PC-3 (cell line): ENCODE results near the gene TSPAN33. TPM values are rescaled to one million over a fixed set of nuclear protein-coding genes. Genes with fewer than 3 reads are reported as not detected.
"Not testable (repeated sequence)": the region's sequence is repeated elsewhere in the genome, so short reads cannot be mapped to it uniquely, and the experiment has no call there.

ENCODE experiments used
- ATAC-seq: fragments of 200-7000 bp; cut with Tn5 transposase; 2 replicates; pipeline ENCODE4 v1.9.1; 2020; ENCODE audit warnings: mild to moderate bottlenecking, moderate library complexity
- BruUV-seq: library from RNA; stranded (reverse); fragments of 400-500 nt; replicated peaks from 2 replicates; lab custom pipeline; 2021; lab: Mats Ljungman, UMichigan
- CTCF ChIA-PET: fragments of 300-600 bp; sonication (Branson Sonifier 250); formaldehyde crosslinking; loops from one replicate; lab custom pipeline; 2022; ENCODE audit warnings: antibody characterized with exemption; lab: Charles Lee
- POLR2A ChIA-PET: fragments of 300-600 bp; sonication (Branson Sonifier 250); formaldehyde crosslinking; loops from one replicate; lab custom pipeline; 2022; ENCODE audit warnings: antibody characterized with exemption; ENCODE audit not compliant: unreplicated experiment; lab: Charles Lee
- DNase-seq: peaks from one replicate; pipeline ENCODE4 v3.0.0-alpha.2; 2015
- H2AFZ ChIP-seq: fragments of 300-600 bp; sonication (generic); 2 replicates; pipeline ENCODE4 v1.6.0; 2016; ENCODE audit warnings: antibody characterized with exemption, low read length
- H3F3A ChIP-seq: fragments of 300-600 bp; sonication (generic); one replicate; pipeline ENCODE4 v1.6.0; 2017; ENCODE audit warnings: antibody characterized with exemption, low read length, control low read depth, mild to moderate bottlenecking; ENCODE audit not compliant: unreplicated experiment
- H3K27ac ChIP-seq: fragments of 300-600 bp; sonication (generic); 2 replicates; pipeline ENCODE4 v1.5.1; 2016; ENCODE audit warnings: mild to moderate bottlenecking, low read length
- H3K27me3 ChIP-seq: fragments of 300-600 bp; sonication (generic); 2 replicates; pipeline ENCODE4 v1.6.1; 2016; ENCODE audit warnings: low read length, mixed read lengths
- H3K36me3 ChIP-seq: fragments of 300-600 bp; sonication (generic); 2 replicates; pipeline ENCODE4 v1.6.1; 2016; ENCODE audit warnings: low read depth, mixed run types, low read length, mixed read lengths
- H3K4me1 ChIP-seq: fragments of 300-600 bp; sonication (generic); 2 replicates; pipeline ENCODE4 v1.5.1; 2016; ENCODE audit warnings: low read length; ENCODE audit not compliant: insufficient read depth
- H3K4me2 ChIP-seq: fragments of 300-600 bp; sonication (generic); 2 replicates; pipeline ENCODE4 v1.6.0; 2016; ENCODE audit warnings: low read length
- H3K4me3 ChIP-seq: fragments of 300-600 bp; sonication (generic); 2 replicates; pipeline ENCODE4 v1.5.1; 2016; ENCODE audit warnings: mild to moderate bottlenecking, low read length, mixed read lengths
- H3K79me2 ChIP-seq: fragments of 300-600 bp; sonication (generic); 2 replicates; pipeline ENCODE4 v1.6.1; 2017; ENCODE audit warnings: low read length, mixed read lengths
- H3K9ac ChIP-seq: fragments of 300-600 bp; sonication (generic); 2 replicates; pipeline ENCODE4 v1.6.0; 2016; ENCODE audit warnings: mild to moderate bottlenecking, low read length
- H3K9me2 ChIP-seq: fragments of 300-600 bp; sonication (generic); replicated peaks from 2 replicates; pipeline ENCODE4 v1.6.1; 2016; ENCODE audit warnings: mixed run types, low read length, mixed read lengths
- H3K9me3 ChIP-seq: fragments of 300-600 bp; sonication (generic); 2 replicates; pipeline ENCODE4 v1.6.1; 2016; ENCODE audit warnings: low read length, mixed read lengths
- H4K20me1 ChIP-seq: fragments of 300-600 bp; sonication (generic); 2 replicates; pipeline ENCODE4 v1.6.1; 2016; ENCODE audit warnings: low read length, mixed read lengths
- CTCF ChIP-seq: fragments of 300-600 bp; sonication (generic); conservative IDR thresholded peaks from 2 replicates; pipeline ENCODE4 v1.5.1; 2017; ENCODE audit warnings: antibody characterized with exemption, low read depth, mild to moderate bottlenecking, low read length
- EZH2 ChIP-seq: fragments of 300-600 bp; sonication (generic); IDR thresholded peaks from one replicate; pipeline ENCODE4 v1.6.1; 2017; ENCODE audit warnings: antibody characterized with exemption, mild to moderate bottlenecking, low read length; ENCODE audit not compliant: unreplicated experiment
- EZH2phosphoT487 ChIP-seq: fragments of 300-600 bp; sonication (generic); IDR thresholded peaks from 2 replicates; pipeline ENCODE4 v1.6.1; 2018; ENCODE audit warnings: mild to moderate bottlenecking, antibody characterized with exemption, low read length, borderline replicate concordance
- intact Hi-C: fragments of 100-400 bp; cut with micrococcal nuclease; formaldehyde crosslinking; loops from 2 replicates; pipeline ENCODE4 v1.9.0; 2023
- total RNA-seq: library from RNA; depleted of rRNA; stranded (reverse); fragments of >200 nt; gene quantifications from 2 replicates; pipeline ENCODE4 v1.2.3, GENCODE V29; 2014

The TSPAN33 gene
- total RNA-seq, 1 experiment from 2014 or later: 23.7 TPM

GRCh38 chr7:129118182-129118581, 26.3 kb upstream of the TSPAN33 start:
- no peaks in the 10 kb centered on the region for H3K27me3 ChIP-seq
- no peaks in the 10 kb centered on the region for H3F3A ChIP-seq
- H3K9me2 ChIP-seq: no peaks in the 10 kb centered on the region
- ATAC-seq: no peak
- POLR2A ChIA-PET: no interaction called here
- H3K36me3 ChIP-seq: no peaks in the 10 kb centered on the region
- intact Hi-C loops: no loop called here
- no TSS peak for BruUV-seq
- H2AFZ ChIP-seq: no peak overlapping the region
- CTCF ChIA-PET: no interaction called here
- H3K4me1 ChIP-seq: no peaks in the 10 kb centered on the region
- TF ChIP-seq CTCF: no peak
- no peak for TF ChIP-seq EZH2
- TF ChIP-seq EZH2phosphoT487: no peak
- no peak overlapping the region for H3K27ac ChIP-seq
- H3K4me2 ChIP-seq: no peak overlapping the region
- H3K9ac ChIP-seq: no peak overlapping the region
- H3K4me3 ChIP-seq: no peak overlapping the region
- no peak for DNase-seq
- H3K9me3 ChIP-seq: peaks cover 12% of the 10 kb centered on the region; the same call in 1 of the 2 replicates
- H4K20me1 ChIP-seq: no peaks in the 10 kb centered on the region
- no peaks in the 10 kb centered on the region for H3K79me2 ChIP-seq

GRCh38 chr7:129118976-129119375, 25.5 kb upstream of the TSPAN33 start:
- POLR2A ChIA-PET: no interaction called here
- Histone ChIP-seq H3K79me2 (no peaks in the 10 kb centered on the region), H4K20me1 (no peaks in the 10 kb centered on the region), H3K9me3 (peaks cover 12% of the 10 kb centered on the region; the same call in 1 of the 2 replicates), H3K27ac (no peak overlapping the region), H3K9ac (no peak overlapping the region), H3F3A (no peaks in the 10 kb centered on the region), H3K27me3 (no peaks in the 10 kb centered on the region), H3K4me1 (no peaks in the 10 kb centered on the region), H3K4me3 (no peak overlapping the region), H3K4me2 (no peak overlapping the region), H3K36me3 (no peaks in the 10 kb centered on the region), H2AFZ (no peak overlapping the region), H3K9me2 (no peaks in the 10 kb centered on the region)
- TF ChIP-seq EZH2phosphoT487: no peak
- TF ChIP-seq EZH2: no peak
- TF ChIP-seq CTCF: no peak
- BruUV-seq: no TSS peak
- intact Hi-C loops: no loop called here
- CTCF ChIA-PET: no interaction called here
- ATAC-seq: no peak
- DNase-seq: no peak

GRCh38 chr7:129121501-129122077, 22.9 kb upstream of the TSPAN33 start:
- H3K4me3 ChIP-seq, H3K36me3 ChIP-seq, H3K9me3 ChIP-seq, intact Hi-C loops, BruUV-seq, H3K27ac ChIP-seq, DNase-seq, H3K9me2 ChIP-seq, CTCF ChIA-PET, H3K79me2 ChIP-seq, ATAC-seq, H3K9ac ChIP-seq, H3K27me3 ChIP-seq, POLR2A ChIA-PET, H3K4me1 ChIP-seq, H2AFZ ChIP-seq, H3K4me2 ChIP-seq, H4K20me1 ChIP-seq, H3F3A ChIP-seq: not testable (repeated sequence)
